Vagina (tissue), 2 donors: ENCODE results near the gene SCMH1. TPM values are rescaled to one million over a fixed set of nuclear protein-coding genes. Genes with fewer than 3 reads are reported as not detected.

Experiments used
- DNase-seq, 2 donors: peaks; one replicate each; pipeline ENCODE4 v3.0.0-alpha.2; 2017; ENCODE audit errors: extremely low spot score in 2 of 2
- H3K27ac ChIP-seq: fragments of 200-600 bp; sonication (generic); one replicate; pipeline ENCODE4 v1.5.1; 2019
- H3K27me3 ChIP-seq: fragments of 200-600 bp; sonication (generic); one replicate; pipeline ENCODE4 v1.5.1; 2019
- H3K36me3 ChIP-seq, 2 donors: fragments of 200-600 bp; sonication (generic); one replicate each; pipeline ENCODE4 v1.5.1; 2017 to 2019
- H3K4me1 ChIP-seq: fragments of 200-600 bp; sonication (generic); one replicate; pipeline ENCODE4 v1.5.1; 2019
- H3K4me3 ChIP-seq, 2 donors: fragments of 200-600 bp; sonication (generic); 1 replicate in 1 of 2; 2 replicates in 1 of 2; pipeline ENCODE4 v1.5.1; 2016 to 2019
- H3K9me3 ChIP-seq: fragments of 200-600 bp; sonication (generic); one replicate; pipeline ENCODE4 v1.5.1; 2019
- CTCF ChIP-seq, 3 experiments: fragments of 450-650 bp in 2 of 3; fragments of 200-600 bp in 1 of 3; sonication (generic) in 1 of 3; IDR thresholded peaks; one replicate each; pipeline ENCODE4 v1.5.1; 2017 to 2019; ENCODE audit warnings: antibody characterized with exemption in 3 of 3, mild to moderate bottlenecking in 2 of 3, moderate library complexity in 2 of 3
- POLR2A ChIP-seq, 2 donors: fragments of 450-650 bp; IDR thresholded peaks; one replicate each; pipeline ENCODE4 v1.6.1; 2017; ENCODE audit warnings: antibody characterized with exemption in 2 of 2, mild to moderate bottlenecking in 2 of 2, moderate library complexity in 2 of 2
- POLR2AphosphoS5 ChIP-seq, 2 donors: sonication (generic); formaldehyde crosslinking; IDR thresholded peaks; one replicate each; pipeline ENCODE4 v1.9.0; 2017; ENCODE audit warnings: antibody characterized with exemption in 2 of 2, mild to moderate bottlenecking in 2 of 2, low read depth in 1 of 2; ENCODE audit not compliant: insufficient read depth in 1 of 2
- intact Hi-C: fragments of 100-400 bp; cut with DNase I; formaldehyde crosslinking; loops from one replicate; pipeline ENCODE4 v1.15.1; 2023
- total RNA-seq: library from RNA; depleted of rRNA; stranded (reverse); fragments of >200 nt; gene quantifications from one replicate; pipeline ENCODE4 v1.2.3, GENCODE V29; 2016

The SCMH1 gene
- total RNA-seq, 1 donor from 2014 or later = 35.1 TPM

GRCh38 chr1:41072051-41072450 lies 170.1 kb downstream of the SCMH1 start:
- DNase-seq = no peak
- Histone ChIP-seq H3K4me1 (no peaks in the 10 kb centered on the region), H3K36me3 (peaks cover 0 to 6% of the 10 kb centered on the region in 2 donors), H3K27me3 (no peaks in the 10 kb centered on the region), H3K9me3 (no peaks in the 10 kb centered on the region), H3K27ac (no peak overlapping the region), H3K4me3 (no peak overlapping the region)
- no peak for TF ChIP-seq CTCF (IDR thresholded peaks at IDR 0.05)
- TF ChIP-seq POLR2AphosphoS5 (IDR thresholded peaks at IDR 0.05; ENCODE audit: insufficient read depth in 1 of 2, low read depth in 1 of 2) = no peak
- TF ChIP-seq POLR2A (IDR thresholded peaks at IDR 0.05) = no peak
- intact Hi-C loops = no loop called here

- intact Hi-C loops = no loop called here
- H3K27ac ChIP-seq = no peak overlapping the region
- H3K4me3 ChIP-seq = no peak overlapping the region
- no peaks in the 10 kb centered on the region for H3K4me1 ChIP-seq
- H3K9me3 ChIP-seq = no peaks in the 10 kb centered on the region
- TF ChIP-seq POLR2A (IDR thresholded peaks at IDR 0.05) (no peak), CTCF (IDR thresholded peaks at IDR 0.05) (no peak), POLR2AphosphoS5 (IDR thresholded peaks at IDR 0.05; ENCODE audit: insufficient read depth in 1 of 2, low read depth in 1 of 2) (no peak)
- H3K36me3 ChIP-seq = no peaks in the 10 kb centered on the region
- no peaks in the 10 kb centered on the region for H3K27me3 ChIP-seq
- no peak for DNase-seq
Measured at GRCh38 chr1:41056907-41057306, 185.2 kb downstream of the SCMH1 start.

GRCh38 chr1:41053316-41053715 lies 188.8 kb downstream of the SCMH1 start:
- intact Hi-C loops = no loop called here
- TF ChIP-seq POLR2A (IDR thresholded peaks at IDR 0.05) (no peak), POLR2AphosphoS5 (IDR thresholded peaks at IDR 0.05; ENCODE audit: insufficient read depth in 1 of 2, low read depth in 1 of 2) (no peak), CTCF (IDR thresholded peaks at IDR 0.05) (no peak)

GRCh38 chr1:41051022-41051421 lies 191.1 kb downstream of the SCMH1 start:
- Histone ChIP-seq H3K9me3 (no peaks in the 10 kb centered on the region), H3K4me3 (no peak overlapping the region), H3K27ac (no peak overlapping the region), H3K27me3 (no peaks in the 10 kb centered on the region), H3K36me3 (peaks cover 0 to 11% of the 10 kb centered on the region in 2 donors), H3K4me1 (no peaks in the 10 kb centered on the region)
- intact Hi-C loops = no loop called here
- TF ChIP-seq CTCF (IDR thresholded peaks at IDR 0.05) (no peak), POLR2A (IDR thresholded peaks at IDR 0.05) (no peak), POLR2AphosphoS5 (IDR thresholded peaks at IDR 0.05; ENCODE audit: insufficient read depth in 1 of 2, low read depth in 1 of 2) (no peak)
- DNase-seq = no peak

More at GRCh38 chr1:41053316-41053715, 188.8 kb downstream of the SCMH1 start:
- no peaks in the 10 kb centered on the region for H3K27me3 ChIP-seq
- no peak overlapping the region for H3K27ac ChIP-seq
- H3K4me1 ChIP-seq = no peaks in the 10 kb centered on the region
- DNase-seq = no peak
- no peak overlapping the region for H3K4me3 ChIP-seq
- H3K36me3 ChIP-seq = peaks cover 0 to 2% of the 10 kb centered on the region in 2 donors
- no peaks in the 10 kb centered on the region for H3K9me3 ChIP-seq

- Histone ChIP-seq H3K4me1 (peaks cover 6% of the 10 kb centered on the region), H3K9me3 (no peaks in the 10 kb centered on the region), H3K4me3 (no peak overlapping the region), H3K36me3 (peaks cover 0 to 17% of the 10 kb centered on the region in 2 donors), H3K27ac (no peak overlapping the region), H3K27me3 (no peaks in the 10 kb centered on the region)
- DNase-seq = no peak
- TF ChIP-seq POLR2A (IDR thresholded peaks at IDR 0.05) (no peak), POLR2AphosphoS5 (IDR thresholded peaks at IDR 0.05; ENCODE audit: insufficient read depth in 1 of 2, low read depth in 1 of 2) (no peak), CTCF (IDR thresholded peaks at IDR 0.05) (no peak)
- intact Hi-C loops = no loop called here
Measured at GRCh38 chr1:41048540-41048939, 193.6 kb downstream of the SCMH1 start.
